ENCODE results near the gene CYTH1.

The CYTH1 gene

DNA sequence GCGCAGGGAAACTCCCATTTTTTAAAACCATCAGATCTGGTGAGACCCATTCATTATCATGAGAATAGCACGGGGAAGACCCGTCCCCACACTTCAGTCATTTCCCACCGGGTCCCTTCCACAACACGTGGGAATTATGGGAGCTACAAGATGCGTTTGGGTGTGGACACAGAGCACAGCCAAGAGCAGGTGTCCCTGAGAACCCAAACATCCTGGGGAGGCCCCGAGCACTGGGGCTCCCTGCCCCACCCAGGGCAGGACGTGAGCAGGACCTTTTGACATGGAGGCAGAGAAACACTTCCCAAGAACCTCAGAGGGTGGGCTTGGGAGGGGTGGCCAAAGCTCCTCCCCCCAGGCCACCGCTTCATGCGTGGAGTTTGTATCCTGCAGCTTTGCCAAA lies 115.0 kb downstream of the CYTH1 start:
- TF ChIP-seq ISL1 (CRISPR knock-in tag; IDR thresholded peaks at IDR 0.05), result no peak
- TF ChIP-seq ARNTL (CRISPR knock-in tag; IDR thresholded peaks at IDR 0.05; ENCODE audit: borderline replicate concordance, low read depth), result no peak
- no peak for TF ChIP-seq TCF4 (CRISPR knock-in tag; IDR thresholded peaks at IDR 0.05; ENCODE audit: borderline replicate concordance)
- TF ChIP-seq PPARA (CRISPR knock-in tag; IDR thresholded peaks at IDR 0.05; ENCODE audit: borderline replicate concordance), result no peak
- TF ChIP-seq ZNF70 (CRISPR knock-in tag; IDR thresholded peaks at IDR 0.05), result no peak
- TF ChIP-seq, protein P1, sequence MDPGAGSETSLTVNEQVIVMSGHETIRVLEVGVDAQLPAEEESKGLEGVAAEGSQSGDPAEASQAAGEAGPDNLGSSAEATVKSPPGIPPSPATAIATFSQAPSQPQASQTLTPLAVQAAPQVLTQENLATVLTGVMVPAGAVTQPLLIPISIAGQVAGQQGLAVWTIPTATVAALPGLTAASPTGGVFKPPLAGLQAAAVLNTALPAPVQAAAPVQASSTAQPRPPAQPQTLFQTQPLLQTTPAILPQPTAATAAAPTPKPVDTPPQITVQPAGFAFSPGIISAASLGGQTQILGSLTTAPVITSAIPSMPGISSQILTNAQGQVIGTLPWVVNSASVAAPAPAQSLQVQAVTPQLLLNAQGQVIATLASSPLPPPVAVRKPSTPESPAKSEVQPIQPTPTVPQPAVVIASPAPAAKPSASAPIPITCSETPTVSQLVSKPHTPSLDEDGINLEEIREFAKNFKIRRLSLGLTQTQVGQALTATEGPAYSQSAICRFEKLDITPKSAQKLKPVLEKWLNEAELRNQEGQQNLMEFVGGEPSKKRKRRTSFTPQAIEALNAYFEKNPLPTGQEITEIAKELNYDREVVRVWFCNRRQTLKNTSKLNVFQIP (CRISPR knock-in tag; IDR thresholded peaks at IDR 0.05; ENCODE audit: borderline replicate concordance, low read depth), result no peak
- TF ChIP-seq BACH2 (CRISPR knock-in tag; IDR thresholded peaks at IDR 0.05; ENCODE audit: borderline replicate concordance), result no peak
- TF ChIP-seq, protein P2, sequence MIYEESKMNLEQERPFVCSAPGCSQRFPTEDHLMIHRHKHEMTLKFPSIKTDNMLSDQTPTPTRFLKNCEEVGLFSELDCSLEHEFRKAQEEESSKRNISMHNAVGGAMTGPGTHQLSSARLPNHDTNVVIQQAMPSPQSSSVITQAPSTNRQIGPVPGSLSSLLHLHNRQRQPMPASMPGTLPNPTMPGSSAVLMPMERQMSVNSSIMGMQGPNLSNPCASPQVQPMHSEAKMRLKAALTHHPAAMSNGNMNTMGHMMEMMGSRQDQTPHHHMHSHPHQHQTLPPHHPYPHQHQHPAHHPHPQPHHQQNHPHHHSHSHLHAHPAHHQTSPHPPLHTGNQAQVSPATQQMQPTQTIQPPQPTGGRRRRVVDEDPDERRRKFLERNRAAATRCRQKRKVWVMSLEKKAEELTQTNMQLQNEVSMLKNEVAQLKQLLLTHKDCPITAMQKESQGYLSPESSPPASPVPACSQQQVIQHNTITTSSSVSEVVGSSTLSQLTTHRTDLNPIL (CRISPR knock-in tag; IDR thresholded peaks at IDR 0.05; ENCODE audit: low read depth), result no peak
- TF ChIP-seq, protein P3, sequence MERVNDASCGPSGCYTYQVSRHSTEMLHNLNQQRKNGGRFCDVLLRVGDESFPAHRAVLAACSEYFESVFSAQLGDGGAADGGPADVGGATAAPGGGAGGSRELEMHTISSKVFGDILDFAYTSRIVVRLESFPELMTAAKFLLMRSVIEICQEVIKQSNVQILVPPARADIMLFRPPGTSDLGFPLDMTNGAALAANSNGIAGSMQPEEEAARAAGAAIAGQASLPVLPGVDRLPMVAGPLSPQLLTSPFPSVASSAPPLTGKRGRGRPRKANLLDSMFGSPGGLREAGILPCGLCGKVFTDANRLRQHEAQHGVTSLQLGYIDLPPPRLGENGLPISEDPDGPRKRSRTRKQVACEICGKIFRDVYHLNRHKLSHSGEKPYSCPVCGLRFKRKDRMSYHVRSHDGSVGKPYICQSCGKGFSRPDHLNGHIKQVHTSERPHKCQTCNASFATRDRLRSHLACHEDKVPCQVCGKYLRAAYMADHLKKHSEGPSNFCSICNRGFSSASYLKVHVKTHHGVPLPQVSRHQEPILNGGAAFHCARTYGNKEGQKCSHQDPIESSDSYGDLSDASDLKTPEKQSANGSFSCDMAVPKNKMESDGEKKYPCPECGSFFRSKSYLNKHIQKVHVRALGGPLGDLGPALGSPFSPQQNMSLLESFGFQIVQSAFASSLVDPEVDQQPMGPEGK (CRISPR knock-in tag; IDR thresholded peaks at IDR 0.05; ENCODE audit: borderline replicate concordance), result no peak
- TF ChIP-seq OSR1 (CRISPR knock-in tag; IDR thresholded peaks at IDR 0.05), result no peak
- no peak for TF ChIP-seq ZNF8 (CRISPR knock-in tag; IDR thresholded peaks at IDR 0.05)
- TF ChIP-seq RARB (CRISPR knock-in tag; IDR thresholded peaks at IDR 0.05), result no peak
- TF ChIP-seq, protein P4, sequence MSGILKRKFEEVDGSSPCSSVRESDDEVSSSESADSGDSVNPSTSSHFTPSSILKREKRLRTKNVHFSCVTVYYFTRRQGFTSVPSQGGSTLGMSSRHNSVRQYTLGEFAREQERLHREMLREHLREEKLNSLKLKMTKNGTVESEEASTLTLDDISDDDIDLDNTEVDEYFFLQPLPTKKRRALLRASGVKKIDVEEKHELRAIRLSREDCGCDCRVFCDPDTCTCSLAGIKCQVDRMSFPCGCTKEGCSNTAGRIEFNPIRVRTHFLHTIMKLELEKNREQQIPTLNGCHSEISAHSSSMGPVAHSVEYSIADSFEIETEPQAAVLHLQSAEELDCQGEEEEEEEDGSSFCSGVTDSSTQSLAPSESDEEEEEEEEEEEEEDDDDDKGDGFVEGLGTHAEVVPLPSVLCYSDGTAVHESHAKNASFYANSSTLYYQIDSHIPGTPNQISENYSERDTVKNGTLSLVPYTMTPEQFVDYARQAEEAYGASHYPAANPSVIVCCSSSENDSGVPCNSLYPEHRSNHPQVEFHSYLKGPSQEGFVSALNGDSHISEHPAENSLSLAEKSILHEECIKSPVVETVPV (CRISPR knock-in tag; IDR thresholded peaks at IDR 0.05), result no peak
- no peak for TF ChIP-seq ZFP30 (CRISPR knock-in tag; IDR thresholded peaks at IDR 0.05)
- TF ChIP-seq, protein P5, sequence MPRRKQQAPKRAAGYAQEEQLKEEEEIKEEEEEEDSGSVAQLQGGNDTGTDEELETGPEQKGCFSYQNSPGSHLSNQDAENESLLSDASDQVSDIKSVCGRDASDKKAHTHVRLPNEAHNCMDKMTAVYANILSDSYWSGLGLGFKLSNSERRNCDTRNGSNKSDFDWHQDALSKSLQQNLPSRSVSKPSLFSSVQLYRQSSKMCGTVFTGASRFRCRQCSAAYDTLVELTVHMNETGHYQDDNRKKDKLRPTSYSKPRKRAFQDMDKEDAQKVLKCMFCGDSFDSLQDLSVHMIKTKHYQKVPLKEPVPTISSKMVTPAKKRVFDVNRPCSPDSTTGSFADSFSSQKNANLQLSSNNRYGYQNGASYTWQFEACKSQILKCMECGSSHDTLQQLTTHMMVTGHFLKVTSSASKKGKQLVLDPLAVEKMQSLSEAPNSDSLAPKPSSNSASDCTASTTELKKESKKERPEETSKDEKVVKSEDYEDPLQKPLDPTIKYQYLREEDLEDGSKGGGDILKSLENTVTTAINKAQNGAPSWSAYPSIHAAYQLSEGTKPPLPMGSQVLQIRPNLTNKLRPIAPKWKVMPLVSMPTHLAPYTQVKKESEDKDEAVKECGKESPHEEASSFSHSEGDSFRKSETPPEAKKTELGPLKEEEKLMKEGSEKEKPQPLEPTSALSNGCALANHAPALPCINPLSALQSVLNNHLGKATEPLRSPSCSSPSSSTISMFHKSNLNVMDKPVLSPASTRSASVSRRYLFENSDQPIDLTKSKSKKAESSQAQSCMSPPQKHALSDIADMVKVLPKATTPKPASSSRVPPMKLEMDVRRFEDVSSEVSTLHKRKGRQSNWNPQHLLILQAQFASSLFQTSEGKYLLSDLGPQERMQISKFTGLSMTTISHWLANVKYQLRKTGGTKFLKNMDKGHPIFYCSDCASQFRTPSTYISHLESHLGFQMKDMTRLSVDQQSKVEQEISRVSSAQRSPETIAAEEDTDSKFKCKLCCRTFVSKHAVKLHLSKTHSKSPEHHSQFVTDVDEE (CRISPR knock-in tag; IDR thresholded peaks at IDR 0.05), result no peak
- no peak for TF ChIP-seq ZC3H10 (CRISPR knock-in tag; IDR thresholded peaks at IDR 0.05)
- no peak for TF ChIP-seq ZNF565 (CRISPR knock-in tag; conservative IDR thresholded peaks at IDR 0.05; ENCODE audit: low read depth)
- TF ChIP-seq ZFP3 (CRISPR knock-in tag; IDR thresholded peaks at IDR 0.05), result no peak
- TF ChIP-seq TOX (CRISPR knock-in tag; IDR thresholded peaks at IDR 0.05; ENCODE audit: borderline replicate concordance), result no peak
- TF ChIP-seq SNAI2 (CRISPR knock-in tag; IDR thresholded peaks at IDR 0.05), result no peak
- no peak for ATAC-seq

DNA sequence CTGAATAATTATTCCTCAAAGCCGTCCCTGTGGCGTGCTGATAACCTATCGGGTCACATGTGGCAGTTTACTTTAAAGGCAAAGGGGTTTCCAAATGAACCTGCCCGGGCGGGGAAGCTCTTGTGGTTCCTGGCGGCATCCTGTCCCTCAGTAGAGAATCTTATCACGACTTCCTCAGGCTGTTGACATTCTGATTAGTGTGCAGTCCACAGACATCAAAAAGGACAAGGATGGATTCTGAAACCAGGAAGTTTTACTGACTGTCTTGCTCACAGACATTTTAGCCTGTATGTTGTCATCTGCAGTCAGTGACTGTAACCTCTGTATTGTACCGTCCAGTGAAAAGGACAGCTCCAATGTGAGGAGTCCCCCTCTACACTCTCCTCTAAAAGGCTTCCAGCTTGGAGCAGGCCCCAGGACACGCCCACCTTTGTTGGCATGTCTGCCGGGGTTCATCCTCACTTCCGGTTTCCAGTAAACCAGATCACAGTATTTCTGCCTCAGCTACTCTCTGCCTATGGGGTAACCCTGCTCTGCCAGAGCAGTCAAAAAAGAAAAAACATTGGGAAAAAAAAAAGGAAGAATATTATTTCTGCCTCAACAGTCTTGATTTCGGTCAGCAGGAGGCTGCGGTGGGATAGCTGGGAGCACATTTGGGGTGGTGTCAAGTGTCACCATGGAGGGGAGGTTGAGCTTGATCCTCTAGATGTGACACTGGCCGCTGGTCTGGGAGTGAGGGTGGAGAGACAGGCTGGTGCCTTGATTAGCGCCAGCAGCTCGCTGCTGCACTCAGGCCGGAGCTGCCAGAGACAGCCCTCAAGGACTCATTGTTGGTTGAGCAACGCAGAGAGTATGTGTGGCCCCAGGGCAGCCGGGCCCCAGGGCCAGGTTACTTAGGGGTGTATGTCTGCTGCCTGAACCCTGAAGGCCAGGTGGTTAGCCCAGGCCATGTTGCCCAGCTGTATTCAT lies 115.8 kb downstream of the CYTH1 start:
- ATAC-seq, result no peak
- TF ChIP-seq, protein P4 (CRISPR knock-in tag; IDR thresholded peaks at IDR 0.05), result no peak
- TF ChIP-seq, protein P1 (CRISPR knock-in tag; IDR thresholded peaks at IDR 0.05; ENCODE audit: borderline replicate concordance, low read depth), result no peak

All from SK-N-SH treated with all-trans-retinoic acid at 6 μM for 48 hours (cell line).